ENCODE data around the gene DAAM1.

DAAM1 gene

GRCh38 chr14:59311723-59312122 lies 123.3 kb downstream of the DAAM1 start:
- no peak for TF ChIP-seq ISL1 (CRISPR knock-in tag; IDR thresholded peaks at IDR 0.05)
- no peak for TF ChIP-seq BACH2 (CRISPR knock-in tag; IDR thresholded peaks at IDR 0.05; ENCODE audit: borderline replicate concordance)
- no peak for TF ChIP-seq ZNF8 (CRISPR knock-in tag; IDR thresholded peaks at IDR 0.05)
- TF ChIP-seq TOX (CRISPR knock-in tag; IDR thresholded peaks at IDR 0.05; ENCODE audit: borderline replicate concordance), result no peak
- TF ChIP-seq RARB (CRISPR knock-in tag; IDR thresholded peaks at IDR 0.05), result no peak
- TF ChIP-seq, protein P1, sequence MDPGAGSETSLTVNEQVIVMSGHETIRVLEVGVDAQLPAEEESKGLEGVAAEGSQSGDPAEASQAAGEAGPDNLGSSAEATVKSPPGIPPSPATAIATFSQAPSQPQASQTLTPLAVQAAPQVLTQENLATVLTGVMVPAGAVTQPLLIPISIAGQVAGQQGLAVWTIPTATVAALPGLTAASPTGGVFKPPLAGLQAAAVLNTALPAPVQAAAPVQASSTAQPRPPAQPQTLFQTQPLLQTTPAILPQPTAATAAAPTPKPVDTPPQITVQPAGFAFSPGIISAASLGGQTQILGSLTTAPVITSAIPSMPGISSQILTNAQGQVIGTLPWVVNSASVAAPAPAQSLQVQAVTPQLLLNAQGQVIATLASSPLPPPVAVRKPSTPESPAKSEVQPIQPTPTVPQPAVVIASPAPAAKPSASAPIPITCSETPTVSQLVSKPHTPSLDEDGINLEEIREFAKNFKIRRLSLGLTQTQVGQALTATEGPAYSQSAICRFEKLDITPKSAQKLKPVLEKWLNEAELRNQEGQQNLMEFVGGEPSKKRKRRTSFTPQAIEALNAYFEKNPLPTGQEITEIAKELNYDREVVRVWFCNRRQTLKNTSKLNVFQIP (CRISPR knock-in tag; IDR thresholded peaks at IDR 0.05; ENCODE audit: borderline replicate concordance, low read depth), result no peak
- TF ChIP-seq PPARA (CRISPR knock-in tag; IDR thresholded peaks at IDR 0.05; ENCODE audit: borderline replicate concordance), result no peak
- no peak for TF ChIP-seq TSHZ2 (CRISPR knock-in tag; IDR thresholded peaks at IDR 0.05)
- TF ChIP-seq ESRRG (CRISPR knock-in tag; IDR thresholded peaks at IDR 0.05), result no peak
- no peak for TF ChIP-seq ZFP30 (CRISPR knock-in tag; IDR thresholded peaks at IDR 0.05)
- TF ChIP-seq, protein P2, sequence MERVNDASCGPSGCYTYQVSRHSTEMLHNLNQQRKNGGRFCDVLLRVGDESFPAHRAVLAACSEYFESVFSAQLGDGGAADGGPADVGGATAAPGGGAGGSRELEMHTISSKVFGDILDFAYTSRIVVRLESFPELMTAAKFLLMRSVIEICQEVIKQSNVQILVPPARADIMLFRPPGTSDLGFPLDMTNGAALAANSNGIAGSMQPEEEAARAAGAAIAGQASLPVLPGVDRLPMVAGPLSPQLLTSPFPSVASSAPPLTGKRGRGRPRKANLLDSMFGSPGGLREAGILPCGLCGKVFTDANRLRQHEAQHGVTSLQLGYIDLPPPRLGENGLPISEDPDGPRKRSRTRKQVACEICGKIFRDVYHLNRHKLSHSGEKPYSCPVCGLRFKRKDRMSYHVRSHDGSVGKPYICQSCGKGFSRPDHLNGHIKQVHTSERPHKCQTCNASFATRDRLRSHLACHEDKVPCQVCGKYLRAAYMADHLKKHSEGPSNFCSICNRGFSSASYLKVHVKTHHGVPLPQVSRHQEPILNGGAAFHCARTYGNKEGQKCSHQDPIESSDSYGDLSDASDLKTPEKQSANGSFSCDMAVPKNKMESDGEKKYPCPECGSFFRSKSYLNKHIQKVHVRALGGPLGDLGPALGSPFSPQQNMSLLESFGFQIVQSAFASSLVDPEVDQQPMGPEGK (CRISPR knock-in tag; IDR thresholded peaks at IDR 0.05; ENCODE audit: borderline replicate concordance), result no peak
- TF ChIP-seq SNAI2 (CRISPR knock-in tag; IDR thresholded peaks at IDR 0.05), result no peak
- TF ChIP-seq OSR1 (CRISPR knock-in tag; IDR thresholded peaks at IDR 0.05), result no peak
- no peak for TF ChIP-seq GLIS3 (CRISPR knock-in tag; IDR thresholded peaks at IDR 0.05)
- TF ChIP-seq ZNF70 (CRISPR knock-in tag; IDR thresholded peaks at IDR 0.05), result no peak
- no peak for TF ChIP-seq ZNF565 (CRISPR knock-in tag; conservative IDR thresholded peaks at IDR 0.05; ENCODE audit: low read depth)
- TF ChIP-seq ZFP3 (CRISPR knock-in tag; IDR thresholded peaks at IDR 0.05), result no peak
- ATAC-seq, result no peak

DNA sequence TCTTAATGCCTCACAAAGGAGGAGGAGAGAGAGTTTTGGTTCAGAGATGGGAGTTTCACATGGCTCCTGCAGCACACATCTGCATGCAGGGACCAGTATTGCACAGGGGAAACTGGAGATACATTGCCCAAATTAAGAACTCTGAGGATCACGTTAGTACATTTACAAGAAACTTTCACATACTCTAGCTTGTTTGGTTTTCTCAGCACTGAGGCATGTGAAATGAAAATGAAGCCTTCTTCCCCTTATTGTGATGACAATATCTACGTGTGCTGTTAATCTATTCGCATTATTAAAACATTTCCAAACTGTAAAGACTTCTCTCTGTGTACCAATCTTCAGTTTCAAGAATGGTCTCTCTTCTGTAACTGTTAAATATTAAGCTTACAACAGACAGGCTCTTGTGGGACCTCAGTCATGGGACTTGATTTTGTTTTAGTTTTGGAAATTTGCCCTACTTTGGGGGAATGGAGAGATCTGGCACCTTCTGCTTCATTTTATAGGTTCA lies 124.7 kb downstream of the DAAM1 start:
- TF ChIP-seq BACH2 (CRISPR knock-in tag; IDR thresholded peaks at IDR 0.05; ENCODE audit: borderline replicate concordance) (no peak), TOX (CRISPR knock-in tag; IDR thresholded peaks at IDR 0.05; ENCODE audit: borderline replicate concordance) (no peak), ESRRG (CRISPR knock-in tag; IDR thresholded peaks at IDR 0.05) (no peak), PPARA (CRISPR knock-in tag; IDR thresholded peaks at IDR 0.05; ENCODE audit: borderline replicate concordance) (no peak), ZNF70 (CRISPR knock-in tag; IDR thresholded peaks at IDR 0.05) (no peak), CREB5 (CRISPR knock-in tag; IDR thresholded peaks at IDR 0.05; ENCODE audit: low read depth) (no peak)
- no peak for ATAC-seq

DNA sequence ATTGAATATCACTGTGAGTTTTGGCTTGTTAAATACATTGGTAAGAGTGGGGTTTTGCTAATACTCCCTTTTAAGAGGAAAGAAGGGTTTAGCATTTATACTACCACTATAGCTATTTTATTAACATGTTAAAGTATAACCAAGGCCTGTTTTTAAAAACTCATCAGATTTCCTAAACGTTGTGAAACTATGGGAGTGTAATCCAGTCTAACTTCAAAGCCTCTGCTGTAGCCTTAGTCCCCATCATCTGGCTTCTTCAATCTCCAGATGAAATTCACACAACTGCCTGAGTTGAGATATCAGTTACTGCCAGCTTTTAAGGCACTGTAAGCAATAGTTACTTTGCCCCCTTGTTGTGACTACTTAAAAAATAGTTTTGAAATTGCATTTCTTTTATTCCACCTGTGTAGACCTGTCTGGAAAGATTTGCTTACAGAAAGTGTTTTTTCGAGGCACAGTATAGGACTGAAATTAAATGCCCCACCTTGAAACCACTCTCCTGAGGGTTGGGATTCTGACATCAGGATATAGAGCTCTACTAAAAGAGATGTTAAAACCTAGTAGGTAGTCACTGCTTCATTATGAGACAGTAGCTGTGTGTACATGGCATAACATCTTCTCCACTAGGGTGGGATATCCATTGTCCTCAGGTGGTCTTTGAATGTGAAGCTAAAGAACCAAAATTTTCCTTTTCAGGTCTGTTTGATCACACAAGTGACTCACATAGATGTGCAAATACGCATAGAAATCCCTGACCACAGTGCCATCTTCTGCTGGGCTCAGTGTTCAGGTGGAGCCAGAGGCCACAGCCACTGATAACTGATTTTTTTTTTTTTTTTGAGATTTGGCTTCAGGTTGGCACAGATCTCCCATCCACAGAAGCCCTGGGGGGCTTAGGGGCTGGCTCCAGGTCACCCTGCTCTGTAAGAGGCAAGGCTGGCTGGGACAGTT lies 125.5 kb downstream of the DAAM1 start:
- no peak for ATAC-seq
- no peak for TF ChIP-seq ZNF8 (CRISPR knock-in tag; IDR thresholded peaks at IDR 0.05)
- no peak for TF ChIP-seq OSR1 (CRISPR knock-in tag; IDR thresholded peaks at IDR 0.05)
- no peak for TF ChIP-seq CSDC2 (CRISPR knock-in tag; IDR thresholded peaks at IDR 0.05)
- no peak for TF ChIP-seq ARNTL (CRISPR knock-in tag; IDR thresholded peaks at IDR 0.05; ENCODE audit: borderline replicate concordance, low read depth)
- TF ChIP-seq ZC3H10 (CRISPR knock-in tag; IDR thresholded peaks at IDR 0.05), result no peak
- TF ChIP-seq, protein P2 (CRISPR knock-in tag; IDR thresholded peaks at IDR 0.05; ENCODE audit: borderline replicate concordance), result no peak
- no peak for TF ChIP-seq TSHZ2 (CRISPR knock-in tag; IDR thresholded peaks at IDR 0.05)
- TF ChIP-seq ZNF70 (CRISPR knock-in tag; IDR thresholded peaks at IDR 0.05), result no peak
- TF ChIP-seq TOX (CRISPR knock-in tag; IDR thresholded peaks at IDR 0.05; ENCODE audit: borderline replicate concordance), result no peak
- TF ChIP-seq ZNF565 (CRISPR knock-in tag; conservative IDR thresholded peaks at IDR 0.05; ENCODE audit: low read depth), result no peak
- no peak for TF ChIP-seq SNAI2 (CRISPR knock-in tag; IDR thresholded peaks at IDR 0.05)
- TF ChIP-seq GLIS3 (CRISPR knock-in tag; IDR thresholded peaks at IDR 0.05), result no peak

All from SK-N-SH treated with all-trans-retinoic acid at 6 μM for 48 hours (cell line).